Middle frontal gyrus (tissue), 1 donor: ENCODE data around the gene FEN1.

Experiments used
- DNase-seq: peaks from one replicate; pipeline ENCODE4 v3.0.0-alpha.2; 2015; ENCODE audit warnings: low spot score; ENCODE audit errors: extremely low spot score

FEN1 gene

DNA sequence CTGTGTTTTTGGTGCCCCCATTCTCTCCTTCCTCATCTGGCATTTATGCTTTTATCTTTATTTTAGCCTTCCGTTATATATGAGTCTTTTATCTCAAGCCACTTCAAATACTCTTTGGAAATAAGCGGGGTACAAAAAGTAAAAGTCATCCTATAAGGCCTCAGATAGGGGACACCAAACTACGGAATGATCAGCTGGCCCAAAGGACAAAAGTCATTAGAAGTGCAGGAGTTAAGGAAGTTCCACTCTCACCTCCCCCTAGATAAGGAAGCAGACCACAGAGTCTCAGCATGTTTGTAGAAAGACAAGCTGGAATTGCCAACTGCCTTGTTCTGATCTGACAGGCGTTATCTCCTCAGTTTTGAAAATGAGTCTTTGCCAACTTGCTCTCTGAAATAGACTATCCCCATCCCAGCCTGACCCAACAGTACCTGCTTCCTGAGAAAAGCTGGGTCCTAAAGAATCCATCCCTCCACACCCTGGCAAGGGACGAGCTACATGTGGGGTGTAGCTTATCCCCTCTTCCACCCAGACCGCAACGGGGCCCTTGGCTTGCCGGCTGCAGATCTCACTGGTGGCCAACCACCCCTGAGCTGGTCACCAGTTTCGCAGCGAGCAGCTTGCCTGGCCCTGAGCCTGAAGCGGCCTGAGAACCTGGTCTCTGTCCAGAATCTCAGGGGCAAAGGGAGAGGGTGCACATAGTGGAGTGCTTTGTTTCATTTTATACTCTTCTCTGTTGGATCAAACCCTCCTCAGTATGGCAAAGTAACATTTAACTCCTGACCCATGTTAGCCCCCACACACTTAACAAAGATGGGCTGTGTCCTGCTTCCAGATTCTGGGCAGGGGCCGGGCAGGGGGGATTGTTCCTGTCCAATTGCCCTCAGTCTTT, 49.2 kb downstream of the FEN1 start:
- DNase-seq, result no peak

DNA sequence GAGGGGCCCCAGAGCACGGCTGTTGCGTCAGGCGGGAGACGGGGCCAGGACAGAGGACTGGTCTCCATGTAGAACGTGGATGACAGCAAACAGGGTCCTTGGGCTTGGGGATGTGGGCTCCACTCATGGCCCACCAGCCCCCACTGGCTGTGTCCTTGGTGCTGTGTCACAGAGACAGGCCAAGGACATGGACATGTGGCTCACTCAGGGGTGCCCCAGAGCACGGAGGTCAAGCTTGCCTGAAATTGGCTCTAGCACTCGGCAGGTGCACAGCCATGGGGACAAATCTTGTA, 49.8 kb downstream of the FEN1 start:
- no peak for DNase-seq

DNA sequence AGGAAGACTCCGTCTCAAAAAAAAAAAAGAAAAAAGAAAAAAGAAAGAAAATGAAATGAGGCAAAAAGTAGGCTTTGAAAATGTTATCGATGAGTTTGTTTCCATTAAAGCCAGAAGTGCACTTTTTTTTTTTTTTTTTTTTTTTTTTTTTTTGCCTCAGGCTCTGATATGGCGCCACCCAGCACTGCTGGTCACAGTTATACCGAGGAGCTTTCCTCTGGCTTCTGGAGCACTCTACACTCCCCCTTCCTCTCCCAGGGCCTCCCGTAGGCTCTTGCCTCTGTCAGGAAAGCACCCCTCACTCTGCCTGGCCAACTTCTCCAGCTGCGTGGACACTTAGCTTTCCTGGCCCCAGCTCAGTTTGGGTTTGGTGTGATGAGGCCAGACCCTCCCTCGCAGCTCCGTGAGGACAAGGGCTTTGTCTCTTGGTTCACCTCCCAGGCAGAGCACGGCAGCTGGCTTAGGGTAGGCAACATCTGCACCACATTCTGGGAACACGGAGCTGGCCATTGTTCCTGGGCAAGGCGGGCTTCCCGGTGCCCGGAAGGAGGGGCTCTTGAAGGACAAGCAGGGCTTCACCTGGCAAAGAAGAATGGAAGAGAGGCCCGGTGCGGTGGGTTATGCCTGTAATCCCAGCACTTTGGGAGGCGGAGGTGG, 52.3 kb downstream of the FEN1 start:
- no peak for DNase-seq

DNA sequence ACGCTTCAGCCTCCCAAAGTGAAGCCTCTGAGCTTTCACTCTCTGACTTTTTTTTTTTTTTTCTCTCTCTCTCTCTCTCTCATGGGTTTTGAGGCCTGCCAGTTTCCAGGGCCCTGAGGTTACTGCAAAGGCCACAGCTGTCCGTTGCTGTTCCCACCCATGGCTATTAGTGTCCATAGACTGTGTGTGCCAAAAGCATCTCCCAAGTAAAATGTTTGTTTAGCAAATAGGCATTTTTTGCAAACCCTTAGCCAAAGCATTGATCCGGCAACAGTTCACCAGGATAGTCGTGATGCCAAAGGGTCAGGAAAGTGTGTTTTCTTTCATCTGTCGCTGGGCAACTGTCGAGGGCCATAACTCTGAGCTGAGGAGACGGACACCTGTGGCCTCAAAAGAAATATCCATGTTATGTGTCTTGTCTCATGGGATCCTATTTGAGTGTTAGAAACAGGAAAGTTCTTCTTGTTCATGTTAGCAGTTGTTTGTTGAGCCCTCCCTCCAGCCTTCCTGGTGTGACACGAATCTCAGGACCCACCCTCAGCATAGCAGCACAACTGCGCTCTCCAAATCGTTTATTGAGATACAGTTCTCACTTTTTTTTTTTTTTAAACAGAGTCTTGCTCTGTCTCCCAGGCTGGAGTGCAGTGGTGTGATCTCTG, 53.8 kb downstream of the FEN1 start:
- DNase-seq, result no peak
